HG03097 (cell line): ENCODE results near the gene IQSEC3.

Experiments
- ATAC-seq: cut with Tn5 transposase; IDR thresholded peaks from one replicate; pipeline ENCODE4 v1.9.1; 2021; ENCODE audit not compliant: unreplicated experiment, low FRiP score

Gene IQSEC3

GRCh38 chr12:191541-191940 is 125.0 kb downstream of the IQSEC3 start:
- ATAC-seq, result no peak

GRCh38 chr12:193261-193660 is 126.7 kb downstream of the IQSEC3 start:
- ATAC-seq, result no peak

GRCh38 chr12:194276-194675 is 127.7 kb downstream of the IQSEC3 start:
- ATAC-seq, result no peak

- ATAC-seq, result no peak
Observed at GRCh38 chr12:195156-195555, 128.6 kb downstream of the IQSEC3 start.

- no peak for ATAC-seq
Observed at GRCh38 chr12:195951-196350, 129.4 kb downstream of the IQSEC3 start.

GRCh38 chr12:196436-196835 is 129.9 kb downstream of the IQSEC3 start:
- ATAC-seq, result no peak

- no peak for ATAC-seq
Observed at GRCh38 chr12:197347-197746, 130.8 kb downstream of the IQSEC3 start.

GRCh38 chr12:197911-198695 is 131.5 kb downstream of the IQSEC3 start:
- ATAC-seq, result no peak

- no peak for ATAC-seq
Observed at GRCh38 chr12:198705-199104, 132.1 kb downstream of the IQSEC3 start.

GRCh38 chr12:201361-201760 is 134.8 kb downstream of the IQSEC3 start:
- ATAC-seq, result no peak

- ATAC-seq, result no peak
Observed at GRCh38 chr12:202081-202731, 135.6 kb downstream of the IQSEC3 start.

- ATAC-seq, result no peak
Observed at GRCh38 chr12:203074-203461, 136.5 kb downstream of the IQSEC3 start.

- no peak for ATAC-seq
Observed at GRCh38 chr12:203462-204260, 137.1 kb downstream of the IQSEC3 start.

GRCh38 chr12:204261-204678 is 137.7 kb downstream of the IQSEC3 start:
- ATAC-seq, result no peak

GRCh38 chr12:205026-205425 is 138.5 kb downstream of the IQSEC3 start:
- no peak for ATAC-seq

- no peak for ATAC-seq
Observed at GRCh38 chr12:206746-207440, 140.3 kb downstream of the IQSEC3 start.

GRCh38 chr12:207804-208203 is 141.2 kb downstream of the IQSEC3 start:
- ATAC-seq, result no peak

- ATAC-seq, result no peak
Observed at GRCh38 chr12:208813-209212, 142.2 kb downstream of the IQSEC3 start.

GRCh38 chr12:209246-209645 is 142.7 kb downstream of the IQSEC3 start:
- no peak for ATAC-seq

- no peak for ATAC-seq
Observed at GRCh38 chr12:209851-210250, 143.3 kb downstream of the IQSEC3 start.
